ENCODE data around the gene HSPB9.

HSPB9 gene

GRCh38 chr17:42101513-42102292 is 20.9 kb upstream of the HSPB9 start:
- peak; percentile 75 for DNase-seq

- DNase-seq, result no peak
These were observed 19.2 kb upstream of the HSPB9 start for GRCh38 chr17:42103221-42103954.

GRCh38 chr17:42104264-42104663 is 18.3 kb upstream of the HSPB9 start:
- no peak for DNase-seq

- DNase-seq, result no peak
These were observed 16.6 kb upstream of the HSPB9 start for GRCh38 chr17:42106009-42106408.

- DNase-seq, result no peak
These were observed 15.5 kb upstream of the HSPB9 start for GRCh38 chr17:42107124-42107523.

- peak; percentile 91 for DNase-seq
These were observed 14.7 kb upstream of the HSPB9 start for GRCh38 chr17:42107597-42108576.

GRCh38 chr17:42109086-42109485 is 13.5 kb upstream of the HSPB9 start:
- no peak for DNase-seq

GRCh38 chr17:42110301-42111264 is 12.0 kb upstream of the HSPB9 start:
- no peak for DNase-seq

- DNase-seq, result no peak
These were observed 11.4 kb upstream of the HSPB9 start for GRCh38 chr17:42111265-42111636.

GRCh38 chr17:42111871-42112551 is 10.6 kb upstream of the HSPB9 start:
- DNase-seq, result no peak

GRCh38 chr17:42112552-42113176 is 9.9 kb upstream of the HSPB9 start, which contains the start of gene DHX58:
TSS of gene DHX58 (minus strand) at chr17:42112714. CDS start at chr17:42111892, 822 bp downstream.
- DNase-seq, result peak; percentile 83

GRCh38 chr17:42113293-42114069 is 9.1 kb upstream of the HSPB9 start:
- no peak for DNase-seq

GRCh38 chr17:42114118-42114517 is 8.5 kb upstream of the HSPB9 start:
- DNase-seq, result no peak

GRCh38 chr17:42116705-42117396 is 5.8 kb upstream of the HSPB9 start:
- DNase-seq, result peak; percentile 80

- DNase-seq, result no peak
These were observed 5.0 kb upstream of the HSPB9 start for GRCh38 chr17:42117397-42118125.

- DNase-seq, result no peak
These were observed 4.5 kb upstream of the HSPB9 start for GRCh38 chr17:42118126-42118510.

GRCh38 chr17:42118545-42118944 is 4.1 kb upstream of the HSPB9 start:
- DNase-seq, result peak; percentile 44

- DNase-seq, result no peak
These were observed 3.3 kb upstream of the HSPB9 start for GRCh38 chr17:42119301-42119700.
